H54 (cell line): ENCODE measurements around the gene MRPL50.

ENCODE experiments used
- DNase-seq: peaks from one replicate; pipeline ENCODE4 v3.0.0; 2011; ENCODE audit warnings: low spot score, mixed read lengths; ENCODE audit not compliant: insufficient read length
- FAIRE-seq: peaks from 3 replicates; lab custom pipeline; 2011; peaks lifted over from hg19 to GRCh38; lab: Jason Lieb, UNC
- POLR2A ChIP-seq: IDR thresholded peaks from 2 replicates; pipeline ENCODE4 v1.6.1; 2011; ENCODE audit warnings: low read depth, mild to moderate bottlenecking, low read length

The MRPL50 gene

GRCh38 chr9:101429736-101430135, 31.3 kb upstream of the MRPL50 start:
- no peak for DNase-seq

GRCh38 chr9:101428909-101429308, 30.5 kb upstream of the MRPL50 start:
- DNase-seq (no peak), FAIRE-seq (no peak)
- no peak for TF ChIP-seq POLR2A

More at GRCh38 chr9:101429736-101430135, 31.3 kb upstream of the MRPL50 start:
- FAIRE-seq: no peak
- TF ChIP-seq POLR2A: no peak

GRCh38 chr9:101427957-101428655, 29.7 kb upstream of the MRPL50 start:
- DNase-seq (no peak), FAIRE-seq (no peak)
- no peak for TF ChIP-seq POLR2A

- no peak for DNase-seq
- no peak for FAIRE-seq
- no peak for TF ChIP-seq POLR2A
Measured at GRCh38 chr9:101427358-101427757, 28.9 kb upstream of the MRPL50 start.

GRCh38 chr9:101421653-101422065, 23.2 kb upstream of the MRPL50 start:
- no peak for TF ChIP-seq POLR2A
- no peak for FAIRE-seq
- no peak for DNase-seq

GRCh38 chr9:101419863-101420262, 21.4 kb upstream of the MRPL50 start:
- no peak for DNase-seq
- no peak for TF ChIP-seq POLR2A
- FAIRE-seq: peak; percentile 48

- FAIRE-seq (peak; percentile 85), DNase-seq (no peak)
- TF ChIP-seq POLR2A: no peak
Measured at GRCh38 chr9:101418518-101419430, 20.4 kb upstream of the MRPL50 start.

GRCh38 chr9:101417977-101418376, 19.6 kb upstream of the MRPL50 start:
- no peak for FAIRE-seq
- no peak for TF ChIP-seq POLR2A
- DNase-seq: no peak

- DNase-seq (no peak), FAIRE-seq (no peak)
- no peak for TF ChIP-seq POLR2A
Measured at GRCh38 chr9:101417389-101417788, 19.0 kb upstream of the MRPL50 start.

GRCh38 chr9:101415578-101415977, 17.2 kb upstream of the MRPL50 start:
- DNase-seq (no peak), FAIRE-seq (peak; percentile 77)
- TF ChIP-seq POLR2A: no peak

GRCh38 chr9:101414839-101415238, 16.4 kb upstream of the MRPL50 start:
- DNase-seq (no peak), FAIRE-seq (no peak)
- no peak for TF ChIP-seq POLR2A

GRCh38 chr9:101409079-101409477, 10.7 kb upstream of the MRPL50 start:
- DNase-seq (no peak), FAIRE-seq (peak; percentile 89)
- TF ChIP-seq POLR2A: no peak

- DNase-seq (no peak), FAIRE-seq (no peak)
- TF ChIP-seq POLR2A: no peak
Measured at GRCh38 chr9:101408374-101409078, 10.1 kb upstream of the MRPL50 start.
